H9 (cell line): ENCODE results near the gene LTBP2. TPM values are rescaled to one million over a fixed set of nuclear protein-coding genes. Genes with fewer than 3 reads are reported as not detected.

ENCODE experiments used
- DNase-seq: peaks from one replicate; pipeline ENCODE4 v3.0.0-alpha.2; 2017
- H2AFZ ChIP-seq: one replicate; pipeline ENCODE4 v1.6.1; 2013; ENCODE audit warnings: mild to moderate bottlenecking, low read length, control low read depth, moderate library complexity
- H2AK5ac ChIP-seq: 2 replicates; pipeline ENCODE4 v1.6.1; 2013; ENCODE audit warnings: low read length, control low read depth, mixed read lengths; ENCODE audit not compliant: insufficient read length
- H2BK120ac ChIP-seq: one replicate; pipeline ENCODE4 v1.6.1; 2013; ENCODE audit warnings: low read depth, mild to moderate bottlenecking, low read length, control low read depth, inconsistent platforms; ENCODE audit not compliant: poor library complexity, severe bottlenecking
- H2BK12ac ChIP-seq: 2 replicates; pipeline ENCODE4 v1.6.1; 2013; ENCODE audit warnings: low read length, control low read depth, mixed read lengths, low read depth; ENCODE audit not compliant: insufficient read length
- H2BK15ac ChIP-seq: 2 replicates; pipeline ENCODE4 v1.6.1; 2013; ENCODE audit warnings: low read depth, low read length, control low read depth
- H2BK20ac ChIP-seq: one replicate; pipeline ENCODE4 v1.6.1; 2013; ENCODE audit warnings: low read depth, mild to moderate bottlenecking, low read length, control low read depth, inconsistent platforms; ENCODE audit not compliant: poor library complexity, severe bottlenecking
- H2BK5ac ChIP-seq: 2 replicates; pipeline ENCODE4 v1.6.1; 2013; ENCODE audit warnings: low read length, control low read depth, mixed read lengths; ENCODE audit not compliant: insufficient read length
- H3K14ac ChIP-seq: 2 replicates; pipeline ENCODE4 v1.6.1; 2013; ENCODE audit warnings: low read length, control low read depth; ENCODE audit not compliant: insufficient read depth
- H3K18ac ChIP-seq: 2 replicates; pipeline ENCODE4 v1.6.1; 2013; ENCODE audit warnings: low read depth, mild to moderate bottlenecking, mixed read lengths, low read length, control low read depth; ENCODE audit not compliant: insufficient read length
- H3K23ac ChIP-seq: 2 replicates; pipeline ENCODE4 v1.6.1; 2013; ENCODE audit warnings: low read length, control low read depth, mixed read lengths, low read depth; ENCODE audit not compliant: insufficient read length
- H3K23me2 ChIP-seq: 2 replicates; pipeline ENCODE4 v1.6.1; 2013; ENCODE audit warnings: low read depth, mild to moderate bottlenecking, mixed read lengths, low read length, control low read depth; ENCODE audit not compliant: insufficient read length, poor library complexity, severe bottlenecking
- H3K27ac ChIP-seq: 2 replicates; pipeline ENCODE4 v1.5.1; 2013; ENCODE audit warnings: low read length, control low read depth, mixed read lengths, low read depth; ENCODE audit not compliant: insufficient read length
- H3K27me3 ChIP-seq: 2 replicates; pipeline ENCODE4 v1.6.1; 2013; ENCODE audit warnings: low read length, control low read depth, inconsistent platforms; ENCODE audit not compliant: insufficient read depth
- H3K4ac ChIP-seq: 2 replicates; pipeline ENCODE4 v1.6.1; 2013; ENCODE audit warnings: low read depth, mild to moderate bottlenecking, control low read depth, inconsistent platforms, low read length, moderate library complexity
- H3K4me1 ChIP-seq: 2 replicates; pipeline ENCODE4 v1.6.1; 2013; ENCODE audit warnings: low read length, control low read depth, inconsistent platforms; ENCODE audit not compliant: insufficient read depth
- H3K4me2 ChIP-seq: 2 replicates; pipeline ENCODE4 v1.6.1; 2013; ENCODE audit warnings: low read length, control low read depth, mixed read lengths; ENCODE audit not compliant: insufficient read length, insufficient read depth
- H3K56ac ChIP-seq: 2 replicates; pipeline ENCODE4 v1.6.1; 2013; ENCODE audit warnings: low read depth, mild to moderate bottlenecking, mixed read lengths, low read length, control low read depth; ENCODE audit not compliant: insufficient read length
- H3K79me1 ChIP-seq: 2 replicates; pipeline ENCODE4 v1.6.1; 2013; ENCODE audit warnings: low read depth, mild to moderate bottlenecking, moderate library complexity, low read length, control low read depth, inconsistent platforms; ENCODE audit not compliant: insufficient read depth, poor library complexity, severe bottlenecking
- H3K79me2 ChIP-seq: 2 replicates; pipeline ENCODE4 v1.6.1; 2013; ENCODE audit warnings: low read length, control low read depth, inconsistent platforms; ENCODE audit not compliant: insufficient read depth
- H3K9ac ChIP-seq: 2 replicates; pipeline ENCODE4 v1.6.1; 2013; ENCODE audit warnings: low read length, control low read depth, mixed read lengths; ENCODE audit not compliant: insufficient read length; ENCODE audit errors: extremely low read depth
- H3K9me3 ChIP-seq: one replicate; pipeline ENCODE4 v1.6.1; 2013; ENCODE audit warnings: low read depth, low read length, inconsistent platforms; ENCODE audit not compliant: control insufficient read depth
- H3T11ph ChIP-seq: one replicate; pipeline ENCODE4 v1.6.1; 2013; ENCODE audit warnings: mild to moderate bottlenecking, low read length, control low read depth, inconsistent platforms
- H4K20me1 ChIP-seq: one replicate; pipeline ENCODE4 v1.6.1; 2013; ENCODE audit not compliant: control insufficient read depth, insufficient read length, insufficient read depth
- H4K5ac ChIP-seq: 2 replicates; pipeline ENCODE4 v1.6.1; 2013; ENCODE audit warnings: low read depth, mild to moderate bottlenecking, mixed read lengths, low read length, control low read depth; ENCODE audit not compliant: insufficient read length
- H4K8ac ChIP-seq: replicated peaks from 2 replicates; pipeline ENCODE4 v1.6.1; 2013; ENCODE audit warnings: low read length, control low read depth, mixed read lengths, low read depth; ENCODE audit not compliant: insufficient read length
- H4K91ac ChIP-seq: 2 replicates; pipeline ENCODE4 v1.6.1; 2013; ENCODE audit warnings: low read depth, mild to moderate bottlenecking, moderate library complexity, mixed read lengths, low read length, control low read depth; ENCODE audit not compliant: insufficient read length
- H3K27ac Mint-ChIP-seq, 3 experiments: 2 replicates in 2 of 3; 3 replicates in 1 of 3; pipeline ENCODE4 v1.8.0; 2020 to 2021; ENCODE audit warnings: mixed read lengths in 3 of 3, mild to moderate bottlenecking in 1 of 3, moderate library complexity in 1 of 3
- H3K27me3 Mint-ChIP-seq: 2 replicates; pipeline ENCODE4 v1.8.0; 2021; ENCODE audit warnings: low read depth, mild to moderate bottlenecking, moderate library complexity, mixed read lengths
- H3K36me3 Mint-ChIP-seq, 3 experiments: 2 replicates in 2 of 3; 3 replicates in 1 of 3; pipeline ENCODE4 v1.8.0; 2020 to 2021; ENCODE audit warnings: low read depth in 3 of 3, mixed read lengths in 3 of 3; ENCODE audit not compliant: insufficient read depth in 1 of 3
- H3K4me1 Mint-ChIP-seq, 2 experiments: 2 replicates each; pipeline ENCODE4 v1.8.0; 2020; ENCODE audit warnings: mixed read lengths in 2 of 2
- H3K4me3 Mint-ChIP-seq, 2 experiments: 2 replicates in 1 of 2; 3 replicates in 1 of 2; pipeline ENCODE4 v1.8.0; 2020 to 2021; ENCODE audit warnings: mild to moderate bottlenecking in 2 of 2, mixed read lengths in 2 of 2, moderate library complexity in 1 of 2
- H3K9me3 Mint-ChIP-seq, 2 experiments: 2 replicates in 1 of 2; 3 replicates in 1 of 2; pipeline ENCODE4 v1.8.0; 2020; ENCODE audit warnings: mild to moderate bottlenecking in 2 of 2, mixed read lengths in 2 of 2, moderate library complexity in 1 of 2
- WGBS: extraction: QIAGEN DNeasy Blood & Tissue Kit; methylation state at CpG from one replicate; pipeline ENCODE4 v1.1.7; 2013; ENCODE audit warnings: missing lambda C conversion rate, low lambda C conversion rate, mixed read lengths; ENCODE audit not compliant: insufficient read length; ENCODE audit errors: extremely low coverage; 5-methylcytosine and 5-hydroxymethylcytosine counted together
- total RNA-seq: library from RNA; stranded (reverse); gene quantifications from 2 replicates; pipeline ENCODE4 v1.2.1, GENCODE V29; 2021
- TF ChIP-seq, protein P1 (sequence below): fragments of 200-600 bp; sonication (generic); conservative IDR thresholded peaks from 3 replicates; pipeline ENCODE4 v1.8.0; 2021; ENCODE audit warnings: antibody characterized with exemption, mild to moderate bottlenecking

LTBP2 gene
- total RNA-seq, 1 experiment from 2014 or later = 0.77 TPM

DNA sequence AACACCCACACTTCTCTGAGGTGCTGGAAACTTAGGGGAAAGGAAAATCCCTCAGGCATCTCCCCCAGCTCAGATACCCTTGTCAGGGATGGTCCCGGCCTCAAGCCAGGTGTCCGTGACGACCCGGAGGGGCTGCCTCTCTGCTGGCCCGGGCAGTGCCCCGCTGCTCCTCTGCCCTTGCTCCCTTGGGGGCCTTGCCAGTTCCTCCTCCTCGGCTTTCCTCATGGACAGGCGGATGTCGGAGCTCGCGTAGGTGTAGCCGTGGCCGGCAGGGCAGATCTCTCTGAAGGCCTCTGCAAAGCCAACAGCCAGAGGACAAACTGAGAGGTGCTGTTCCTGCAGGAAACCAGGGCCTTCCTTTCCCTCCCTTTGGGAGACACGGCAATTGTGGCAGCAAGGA is 83.6 kb downstream of the LTBP2 start:
- no peak overlapping the region for H4K5ac ChIP-seq
- H3K9me3 ChIP-seq = no peaks in the 10 kb centered on the region
- no peaks in the 10 kb centered on the region for H3K79me1 ChIP-seq
- no peak overlapping the region for H2AFZ ChIP-seq
- no peak overlapping the region for H3K27ac ChIP-seq
- H2BK15ac ChIP-seq = no peak overlapping the region
- no peaks in the 10 kb centered on the region for H3K9me3 Mint-ChIP-seq
- H3K4me1 ChIP-seq = no peaks in the 10 kb centered on the region
- WGBS = no CpG with 5 or more reads among the region's 14 CpGs
- no peaks in the 10 kb centered on the region for H3K27me3 ChIP-seq
- no peak overlapping the region for H3K4ac ChIP-seq
- H2BK20ac ChIP-seq = no peak overlapping the region
- no peak overlapping the region for H2BK12ac ChIP-seq
- H2BK120ac ChIP-seq = no peak overlapping the region
- H3K4me2 ChIP-seq = no peak overlapping the region
- no peak overlapping the region for H3K23ac ChIP-seq
- no peaks in the 10 kb centered on the region for H3K23me2 ChIP-seq
- H3K56ac ChIP-seq = no peak overlapping the region
- no peak overlapping the region for H3K4me3 Mint-ChIP-seq
- no peak overlapping the region for H2AK5ac ChIP-seq
- no peak overlapping the region for H2BK5ac ChIP-seq
- H3K36me3 Mint-ChIP-seq = no peaks in the 10 kb centered on the region
- no peak for DNase-seq
- H3K9ac ChIP-seq = no peak overlapping the region
- H3K79me2 ChIP-seq = no peaks in the 10 kb centered on the region
- TF ChIP-seq, protein P1, sequence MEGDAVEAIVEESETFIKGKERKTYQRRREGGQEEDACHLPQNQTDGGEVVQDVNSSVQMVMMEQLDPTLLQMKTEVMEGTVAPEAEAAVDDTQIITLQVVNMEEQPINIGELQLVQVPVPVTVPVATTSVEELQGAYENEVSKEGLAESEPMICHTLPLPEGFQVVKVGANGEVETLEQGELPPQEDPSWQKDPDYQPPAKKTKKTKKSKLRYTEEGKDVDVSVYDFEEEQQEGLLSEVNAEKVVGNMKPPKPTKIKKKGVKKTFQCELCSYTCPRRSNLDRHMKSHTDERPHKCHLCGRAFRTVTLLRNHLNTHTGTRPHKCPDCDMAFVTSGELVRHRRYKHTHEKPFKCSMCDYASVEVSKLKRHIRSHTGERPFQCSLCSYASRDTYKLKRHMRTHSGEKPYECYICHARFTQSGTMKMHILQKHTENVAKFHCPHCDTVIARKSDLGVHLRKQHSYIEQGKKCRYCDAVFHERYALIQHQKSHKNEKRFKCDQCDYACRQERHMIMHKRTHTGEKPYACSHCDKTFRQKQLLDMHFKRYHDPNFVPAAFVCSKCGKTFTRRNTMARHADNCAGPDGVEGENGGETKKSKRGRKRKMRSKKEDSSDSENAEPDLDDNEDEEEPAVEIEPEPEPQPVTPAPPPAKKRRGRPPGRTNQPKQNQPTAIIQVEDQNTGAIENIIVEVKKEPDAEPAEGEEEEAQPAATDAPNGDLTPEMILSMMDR = no peak
- H4K20me1 ChIP-seq = no peaks in the 10 kb centered on the region
- peaks cover 17 to 32% of the 10 kb centered on the region in 2 experiments for H3K4me1 Mint-ChIP-seq
- H3K18ac ChIP-seq = no peak overlapping the region
- no peak overlapping the region for H4K91ac ChIP-seq
- no peak overlapping the region for H3T11ph ChIP-seq
- peaks cover 6% of the 10 kb centered on the region for H3K27me3 Mint-ChIP-seq
- H4K8ac ChIP-seq = no peak overlapping the region
- no peak overlapping the region for H3K14ac ChIP-seq
- H3K27ac Mint-ChIP-seq = no peak overlapping the region
